ENCODE measurements around the gene CCDC116.
"Not testable (repeated sequence)": the region's sequence is repeated elsewhere in the genome, so short reads cannot be mapped to it uniquely, and the experiment has no call there.

CCDC116 gene

DNA sequence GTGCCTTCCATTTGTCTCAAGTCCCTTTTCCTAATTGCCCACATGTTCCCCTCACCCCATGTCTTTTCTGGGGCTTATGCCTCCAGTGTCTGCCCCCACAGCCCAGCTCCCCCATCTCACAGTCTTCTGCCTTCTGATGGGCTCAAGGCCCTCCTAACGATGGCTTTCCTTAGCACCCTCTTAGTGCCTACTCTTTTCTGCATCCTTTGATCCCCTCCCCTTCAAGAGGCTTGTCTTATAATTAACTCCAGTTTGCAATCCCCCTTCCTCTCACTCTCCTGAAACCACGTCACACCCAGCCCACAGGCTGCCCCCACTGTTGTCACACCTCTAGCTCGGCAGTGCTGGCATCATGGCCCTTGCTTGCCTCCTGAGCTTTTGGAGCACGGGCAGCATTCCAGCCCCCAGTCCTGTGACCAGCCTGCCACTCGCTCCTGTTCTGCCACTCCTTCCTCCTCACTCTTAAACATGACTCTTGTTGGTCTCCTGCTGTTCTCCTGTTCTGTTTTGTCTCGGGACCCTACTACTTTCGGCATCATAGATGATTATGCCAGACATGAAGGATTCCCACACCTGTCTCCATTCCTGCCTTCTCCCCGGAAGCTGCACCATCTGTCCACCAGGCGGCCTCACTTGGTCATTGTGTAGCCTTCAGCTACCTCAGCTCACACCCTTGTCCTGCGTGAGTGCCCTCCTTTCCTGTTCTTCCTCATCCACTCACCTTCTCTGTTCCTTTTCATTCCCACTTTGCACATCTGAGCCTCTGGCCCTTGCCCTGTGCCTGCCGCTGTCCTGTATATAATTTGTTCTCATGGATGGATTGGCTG lies 38.9 kb upstream of the CCDC116 start:
- DNase-seq (ENCODE audit: insufficient read length, low spot score) (no peak), FAIRE-seq (no peak)
- TF ChIP-seq POU2F2 (IDR thresholded peaks at IDR 0.05; ENCODE audit: low read depth, low read length), result no peak

DNA sequence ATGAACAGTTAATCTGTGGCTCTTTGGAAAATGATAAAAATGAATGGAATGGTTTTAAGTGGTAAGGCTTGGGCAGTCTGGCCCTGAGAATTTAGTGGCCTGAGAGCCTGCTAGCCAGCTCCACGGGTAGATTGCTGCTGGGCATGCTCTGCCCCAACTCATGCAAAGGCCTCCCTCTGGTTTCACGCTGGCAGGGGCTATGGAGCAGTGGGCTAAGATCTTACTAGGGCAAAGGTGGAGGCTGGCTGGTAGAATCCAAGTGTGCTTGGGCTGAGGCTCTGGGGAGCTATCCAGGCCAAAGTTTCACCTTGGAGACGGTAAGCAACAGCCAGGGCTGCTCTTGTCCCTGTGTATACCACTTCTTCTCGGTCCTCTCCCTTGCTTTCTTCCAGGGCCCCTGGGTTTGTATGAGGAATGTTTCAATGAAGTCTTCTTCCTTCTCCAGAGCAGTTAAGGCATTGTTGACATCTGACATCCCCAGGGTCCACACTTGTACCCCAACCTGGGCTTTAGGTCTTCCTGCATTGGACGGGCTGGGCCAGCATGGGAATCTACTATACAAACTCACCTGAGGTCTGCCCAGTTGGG lies 37.6 kb upstream of the CCDC116 start:
- FAIRE-seq (no peak), DNase-seq (ENCODE audit: insufficient read length, low spot score) (no peak)
- no peak for TF ChIP-seq POU2F2 (IDR thresholded peaks at IDR 0.05; ENCODE audit: low read depth, low read length)
- TF ChIP-seq PAX5 (IDR thresholded peaks at IDR 0.05; ENCODE audit: insufficient read depth, low read length, severe bottlenecking), result no peak
- no peak for TF ChIP-seq POLR2A (IDR thresholded peaks at IDR 0.05; ENCODE audit: low read depth, low read length)
- TF ChIP-seq TAF1 (IDR thresholded peaks at IDR 0.05; ENCODE audit: low read depth, low read length), result no peak
- no peak for TF ChIP-seq SPI1 (IDR thresholded peaks at IDR 0.05; ENCODE audit: low read depth, low read length)
- TF ChIP-seq POLR2AphosphoS5 (IDR thresholded peaks at IDR 0.05; ENCODE audit: low read depth, low read length), result no peak

DNA sequence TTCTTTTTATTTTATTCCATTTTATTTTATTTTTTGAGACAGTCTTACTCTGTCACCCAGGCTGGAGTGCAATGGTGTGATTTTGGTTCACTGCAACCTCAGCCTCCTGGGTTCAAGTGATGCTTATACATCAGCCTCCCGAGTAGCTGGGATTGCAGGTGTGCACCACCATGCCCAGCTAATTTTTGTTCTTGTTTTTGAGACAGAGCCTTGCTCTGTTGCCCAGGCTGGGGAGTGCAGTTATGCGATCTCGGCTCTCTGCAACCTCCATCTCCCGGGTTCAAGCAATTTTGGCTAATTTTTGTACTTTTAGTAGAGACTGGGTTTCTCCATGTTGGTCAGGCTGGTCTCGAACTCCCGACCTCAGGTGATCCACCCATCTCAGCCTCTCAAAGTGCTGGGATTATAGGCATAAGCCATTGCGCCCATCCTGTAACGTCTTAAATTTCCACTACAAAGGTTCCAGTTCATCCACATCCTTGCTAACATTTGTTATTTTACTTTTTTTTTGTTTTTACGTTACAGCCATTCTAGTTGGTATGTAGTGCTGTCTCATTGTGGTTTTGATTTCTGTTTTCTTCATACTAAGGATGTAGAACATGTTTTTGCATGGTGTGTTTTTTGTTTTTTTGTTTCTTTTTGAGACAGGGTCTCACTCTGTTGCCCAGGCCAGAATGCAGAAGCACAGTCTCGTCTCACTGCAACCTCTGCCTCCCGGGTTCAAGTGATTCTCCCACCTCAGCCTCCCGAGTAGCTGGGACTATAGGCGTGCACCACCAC lies 36.0 kb upstream of the CCDC116 start:
- not testable (repeated sequence) for DNase-seq (ENCODE audit: insufficient read length, low spot score); FAIRE-seq

DNA sequence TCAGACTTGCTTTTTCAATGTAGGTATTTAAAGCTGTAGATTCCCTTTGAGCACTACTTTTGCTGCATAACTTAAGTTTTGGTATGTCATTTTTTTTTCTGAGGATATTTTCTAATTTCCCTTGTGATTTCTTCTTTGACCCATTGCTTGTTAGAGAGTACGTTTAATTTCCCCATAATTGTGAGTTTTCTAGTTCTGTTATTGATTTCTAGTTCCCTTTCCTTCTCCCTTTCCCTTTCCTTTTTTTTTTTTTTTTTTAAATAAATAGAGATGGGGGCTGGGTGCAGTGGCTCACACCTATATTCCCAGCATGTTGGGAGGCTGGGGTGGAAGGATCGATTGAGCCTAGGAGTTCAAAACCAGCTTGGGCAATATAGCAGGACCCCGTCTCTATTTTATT lies 34.3 kb upstream of the CCDC116 start:
- FAIRE-seq, result no peak
- DNase-seq (ENCODE audit: insufficient read length, low spot score), result no peak
- TF ChIP-seq POLR2AphosphoS5 (IDR thresholded peaks at IDR 0.05; ENCODE audit: low read depth, low read length) (no peak), POU2F2 (IDR thresholded peaks at IDR 0.05; ENCODE audit: low read depth, low read length) (no peak), TAF1 (IDR thresholded peaks at IDR 0.05; ENCODE audit: low read depth, low read length) (no peak), PAX5 (IDR thresholded peaks at IDR 0.05; ENCODE audit: insufficient read depth, low read length, severe bottlenecking) (no peak), POLR2A (IDR thresholded peaks at IDR 0.05; ENCODE audit: low read depth, low read length) (no peak), SPI1 (IDR thresholded peaks at IDR 0.05; ENCODE audit: low read depth, low read length) (no peak)

DNA sequence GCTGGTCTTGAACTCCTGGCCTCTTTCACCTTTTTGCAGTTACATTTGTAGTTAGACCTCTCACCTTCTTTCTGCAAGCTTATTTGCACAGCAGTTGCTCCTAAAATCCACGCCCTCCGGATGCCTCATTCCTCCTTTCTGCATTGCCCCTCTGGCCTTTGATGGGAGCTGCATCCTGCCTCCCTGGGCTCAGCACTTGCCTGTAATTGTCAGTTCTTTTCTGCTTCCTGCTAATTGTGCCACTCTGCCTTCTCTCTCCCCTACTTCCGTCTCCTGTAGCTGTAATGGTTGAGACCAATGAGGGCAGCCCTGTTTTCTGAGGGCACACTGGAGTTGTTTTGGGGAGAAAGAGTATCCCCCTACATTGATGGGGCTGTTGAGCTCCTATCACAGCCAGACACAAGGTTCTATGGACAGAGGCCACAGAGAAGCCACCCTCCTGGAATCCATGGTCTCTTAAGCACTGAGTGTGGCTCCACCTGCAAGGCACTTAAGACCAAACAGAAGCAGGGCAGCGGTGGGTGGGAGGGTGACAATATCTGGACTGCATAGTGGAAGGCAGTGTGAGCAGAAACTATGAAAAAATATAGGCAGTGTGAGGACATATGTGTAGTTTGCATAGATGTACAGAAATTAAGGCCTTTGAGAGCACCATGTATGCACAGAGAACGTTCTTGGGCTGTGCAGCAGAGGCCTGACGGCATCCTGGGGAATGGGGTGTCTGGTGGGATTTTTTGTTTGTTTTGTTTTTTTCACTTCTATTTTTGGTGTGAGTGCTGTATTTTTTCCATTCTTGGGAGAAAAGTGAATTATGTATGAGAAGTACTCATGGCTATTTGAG lies 33.3 kb upstream of the CCDC116 start:
- no peak for TF ChIP-seq POLR2A (IDR thresholded peaks at IDR 0.05; ENCODE audit: low read depth, low read length)
- no peak for TF ChIP-seq POU2F2 (IDR thresholded peaks at IDR 0.05; ENCODE audit: low read depth, low read length)
- TF ChIP-seq PAX5 (IDR thresholded peaks at IDR 0.05; ENCODE audit: insufficient read depth, low read length, severe bottlenecking), result no peak
- no peak for TF ChIP-seq SPI1 (IDR thresholded peaks at IDR 0.05; ENCODE audit: low read depth, low read length)
- no peak for TF ChIP-seq POLR2AphosphoS5 (IDR thresholded peaks at IDR 0.05; ENCODE audit: low read depth, low read length)
- TF ChIP-seq TAF1 (IDR thresholded peaks at IDR 0.05; ENCODE audit: low read depth, low read length), result no peak
- FAIRE-seq (no peak), DNase-seq (ENCODE audit: insufficient read length, low spot score) (no peak)

DNA sequence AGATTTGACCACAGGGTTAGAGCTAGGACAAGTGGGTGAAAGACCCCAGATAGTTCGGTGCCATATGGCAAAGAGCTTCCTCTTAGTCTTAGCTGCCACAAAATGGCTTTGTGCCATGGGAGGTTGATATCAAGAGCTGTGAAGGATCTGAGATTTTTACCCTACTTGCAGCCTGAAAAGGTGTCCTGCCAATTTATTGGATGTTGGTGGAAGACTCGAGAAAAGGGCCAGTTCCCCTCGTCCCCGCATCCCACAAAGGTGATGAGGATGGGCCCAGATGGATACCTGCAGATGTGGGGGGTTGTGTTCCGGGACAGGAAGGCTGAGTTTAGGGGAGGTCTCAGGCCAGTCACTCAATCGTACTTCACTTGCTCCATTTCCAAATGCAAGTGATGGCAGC lies 30.0 kb upstream of the CCDC116 start:
- FAIRE-seq (no peak), DNase-seq (ENCODE audit: insufficient read length, low spot score) (no peak)
- TF ChIP-seq POLR2A (IDR thresholded peaks at IDR 0.05; ENCODE audit: low read depth, low read length) (no peak), SPI1 (IDR thresholded peaks at IDR 0.05; ENCODE audit: low read depth, low read length) (no peak), PAX5 (IDR thresholded peaks at IDR 0.05; ENCODE audit: insufficient read depth, low read length, severe bottlenecking) (no peak), POU2F2 (IDR thresholded peaks at IDR 0.05; ENCODE audit: low read depth, low read length) (no peak), POLR2AphosphoS5 (IDR thresholded peaks at IDR 0.05; ENCODE audit: low read depth, low read length) (no peak), TAF1 (IDR thresholded peaks at IDR 0.05; ENCODE audit: low read depth, low read length) (no peak)

DNA sequence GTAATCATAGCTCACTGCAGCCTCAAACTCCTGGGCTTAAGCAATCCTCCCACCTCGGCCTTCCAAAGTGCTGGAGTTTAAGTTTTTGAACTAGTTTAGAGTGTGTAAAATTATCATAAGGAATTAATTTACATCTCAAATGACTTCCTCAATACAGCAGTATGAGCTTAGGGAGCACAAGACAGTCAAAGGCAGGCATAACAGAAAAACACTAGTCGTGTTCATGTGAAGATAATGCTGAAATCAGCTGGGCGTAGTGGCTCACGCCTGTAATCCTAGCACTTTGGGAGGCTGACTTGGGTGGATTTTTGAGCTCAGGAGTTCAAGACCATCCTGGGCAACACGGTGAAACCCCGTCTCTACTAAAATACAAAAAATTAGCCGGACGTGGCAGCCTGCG lies 28.6 kb upstream of the CCDC116 start:
- FAIRE-seq (no peak), DNase-seq (ENCODE audit: insufficient read length, low spot score) (no peak)
- TF ChIP-seq SPI1 (IDR thresholded peaks at IDR 0.05; ENCODE audit: low read depth, low read length) (no peak), POU2F2 (IDR thresholded peaks at IDR 0.05; ENCODE audit: low read depth, low read length) (no peak), POLR2AphosphoS5 (IDR thresholded peaks at IDR 0.05; ENCODE audit: low read depth, low read length) (no peak), POLR2A (IDR thresholded peaks at IDR 0.05; ENCODE audit: low read depth, low read length) (no peak), PAX5 (IDR thresholded peaks at IDR 0.05; ENCODE audit: insufficient read depth, low read length, severe bottlenecking) (no peak), TAF1 (IDR thresholded peaks at IDR 0.05; ENCODE audit: low read depth, low read length) (no peak)

DNA sequence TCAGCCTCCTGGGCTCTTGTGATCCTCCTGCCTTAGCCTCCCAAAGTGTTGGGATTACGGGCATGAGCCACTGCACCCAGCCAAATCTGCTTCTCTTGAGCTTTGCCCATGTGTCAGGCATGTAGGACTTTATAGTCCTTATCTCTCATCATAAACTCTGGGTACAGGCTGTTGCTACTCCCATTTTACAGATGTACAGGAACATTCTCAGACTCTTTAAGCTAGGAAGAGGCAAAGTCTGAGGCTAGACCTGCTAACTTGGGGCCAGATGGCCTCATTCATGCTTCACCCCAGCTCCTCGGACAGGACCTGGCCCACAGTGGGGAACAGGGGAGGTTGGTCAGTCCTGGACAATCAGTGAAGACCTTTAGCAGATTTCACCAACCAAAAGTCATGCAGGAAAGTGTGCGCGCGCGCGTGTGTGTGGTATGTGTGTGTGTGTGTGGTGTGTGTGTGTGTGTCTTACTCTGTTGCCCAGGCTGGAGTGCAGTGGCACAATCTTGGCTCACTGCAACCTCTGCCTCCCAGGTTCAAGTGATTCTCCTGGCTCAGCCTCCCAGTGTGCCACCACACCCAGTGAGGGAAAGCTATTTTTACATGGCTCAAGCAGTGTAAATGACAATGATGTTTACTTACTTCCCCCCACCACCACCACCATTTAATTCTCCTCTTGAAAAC lies 26.5 kb upstream of the CCDC116 start:
- FAIRE-seq (no peak), DNase-seq (ENCODE audit: insufficient read length, low spot score) (no peak)
- TF ChIP-seq POU2F2 (IDR thresholded peaks at IDR 0.05; ENCODE audit: low read depth, low read length) (no peak), POLR2AphosphoS5 (IDR thresholded peaks at IDR 0.05; ENCODE audit: low read depth, low read length) (no peak), POLR2A (IDR thresholded peaks at IDR 0.05; ENCODE audit: low read depth, low read length) (no peak), PAX5 (IDR thresholded peaks at IDR 0.05; ENCODE audit: insufficient read depth, low read length, severe bottlenecking) (no peak), SPI1 (IDR thresholded peaks at IDR 0.05; ENCODE audit: low read depth, low read length) (no peak), TAF1 (IDR thresholded peaks at IDR 0.05; ENCODE audit: low read depth, low read length) (no peak)

DNA sequence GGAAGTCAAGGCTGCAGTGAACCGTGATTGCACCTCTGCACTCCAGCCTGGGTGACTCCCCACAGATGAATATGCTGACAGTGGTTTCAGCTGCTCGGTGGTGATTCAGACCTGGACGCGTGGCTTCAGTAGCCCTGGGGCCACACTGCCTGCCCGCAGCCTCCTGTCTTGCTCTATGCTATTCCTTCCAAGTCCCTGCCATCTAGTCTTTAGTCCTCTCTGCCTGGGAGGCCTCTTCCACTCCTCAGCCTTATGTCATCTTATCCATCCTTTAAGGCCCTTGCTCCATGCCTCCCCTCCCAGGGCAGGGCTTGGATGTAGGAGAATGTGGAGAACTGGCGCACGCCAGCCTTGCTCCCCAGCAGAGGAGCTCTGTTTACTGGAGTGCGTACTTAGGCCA lies 25.8 kb upstream of the CCDC116 start:
- FAIRE-seq (no peak), DNase-seq (ENCODE audit: insufficient read length, low spot score) (no peak)
- TF ChIP-seq POLR2AphosphoS5 (IDR thresholded peaks at IDR 0.05; ENCODE audit: low read depth, low read length) (no peak), PAX5 (IDR thresholded peaks at IDR 0.05; ENCODE audit: insufficient read depth, low read length, severe bottlenecking) (no peak), TAF1 (IDR thresholded peaks at IDR 0.05; ENCODE audit: low read depth, low read length) (no peak), SPI1 (IDR thresholded peaks at IDR 0.05; ENCODE audit: low read depth, low read length) (no peak), POU2F2 (IDR thresholded peaks at IDR 0.05; ENCODE audit: low read depth, low read length) (no peak), POLR2A (IDR thresholded peaks at IDR 0.05; ENCODE audit: low read depth, low read length) (no peak)

DNA sequence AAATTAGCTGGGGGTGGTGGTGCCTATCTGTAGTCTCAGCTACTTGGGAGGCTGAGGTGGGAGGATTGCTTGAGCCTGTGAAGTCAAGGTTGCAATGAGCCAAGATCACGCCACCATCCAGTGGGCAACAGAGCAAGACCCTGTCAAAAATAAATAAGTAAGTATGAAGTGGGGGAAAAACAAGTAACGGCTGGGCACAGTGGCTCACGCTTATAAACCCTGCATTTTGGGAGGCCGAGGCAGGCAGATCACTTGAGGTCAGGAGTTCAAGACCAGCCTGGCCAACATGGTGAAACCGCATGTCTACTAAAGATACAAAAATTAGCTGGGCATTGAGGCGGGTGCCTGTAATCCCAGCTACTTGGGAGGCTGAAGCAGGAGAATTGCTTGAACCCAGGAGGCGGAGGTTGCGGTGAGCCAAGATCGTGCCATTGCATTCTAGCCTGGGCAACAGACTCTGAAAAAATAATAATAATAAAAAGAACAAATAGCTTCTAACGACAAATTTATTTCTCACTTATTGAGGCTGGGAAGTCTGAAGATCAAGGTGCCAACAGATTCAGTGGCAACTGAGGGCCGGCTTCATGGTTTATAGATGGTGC lies 22.9 kb upstream of the CCDC116 start:
- FAIRE-seq; DNase-seq (ENCODE audit: insufficient read length, low spot score): not testable (repeated sequence)
